GM23338 (cell line): ENCODE measurements around the gene CHKB.

ENCODE experiments used
- EZH2 ChIP-seq: fragments of 200-600 bp; sonication (generic); IDR thresholded peaks from one replicate; pipeline ENCODE4 v1.8.0; 2017; ENCODE audit warnings: antibody characterized with exemption, mild to moderate bottlenecking, low read depth; ENCODE audit not compliant: unreplicated experiment
- EZH2phosphoT487 ChIP-seq: fragments of 200-600 bp; sonication (generic); IDR thresholded peaks from one replicate; pipeline ENCODE4 v1.8.1; 2018; ENCODE audit warnings: antibody characterized with exemption; ENCODE audit not compliant: unreplicated experiment
- NANOG ChIP-seq: IDR thresholded peaks from 2 replicates; pipeline ENCODE4 v1.6.1; 2016; ENCODE audit warnings: antibody characterized with exemption, borderline replicate concordance
- POLR2AphosphoS5 ChIP-seq: IDR thresholded peaks from 2 replicates; pipeline ENCODE4 v1.6.1; 2016; ENCODE audit warnings: antibody characterized with exemption, low read depth
- ZNF114 ChIP-seq: fragments of 250-450 bp; sonication (Bioruptor Pico); IDR thresholded peaks from 2 replicates; pipeline ENCODE4 v1.5.0; 2020; ENCODE audit warnings: mild to moderate bottlenecking, moderate library complexity
- TF ChIP-seq, protein P1 (sequence below), 2 experiments: fragments of 200-600 bp in 1 of 2; sonication (generic) in 1 of 2; conservative IDR thresholded peaks; 2 replicates each; pipeline versions ENCODE4 v1.5.1 to v1.6.1; 2016 to 2017; ENCODE audit warnings: antibody characterized with exemption in 2 of 2, low read depth in 2 of 2, mild to moderate bottlenecking in 2 of 2, moderate library complexity in 1 of 2
- TF ChIP-seq, protein P2 (sequence below): IDR thresholded peaks from one replicate; pipeline ENCODE4 v1.6.1; 2018; ENCODE audit warnings: antibody characterized with exemption; ENCODE audit not compliant: unreplicated experiment
- TF ChIP-seq, protein P3 (sequence below): IDR thresholded peaks from 2 replicates; pipeline ENCODE4 v1.6.1; 2016; ENCODE audit warnings: antibody characterized with exemption

DNA sequence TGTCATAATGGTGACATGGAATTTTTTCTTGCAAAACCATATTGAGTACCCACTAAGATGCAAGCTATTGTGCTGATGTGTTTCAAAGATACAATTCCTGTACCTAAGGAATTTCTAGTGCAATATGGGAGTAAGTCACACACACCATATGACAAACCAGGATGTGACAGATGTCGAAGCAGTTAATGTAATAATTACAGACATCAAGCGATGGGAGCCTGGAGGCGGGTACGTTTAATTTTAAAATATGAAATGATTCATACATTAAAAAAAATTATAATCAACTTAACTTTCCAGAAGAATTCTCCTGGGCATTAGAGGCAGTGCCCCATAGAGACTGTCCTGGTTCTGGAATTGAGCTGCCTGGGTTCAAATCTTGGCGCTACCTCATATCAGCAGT is 25.9 kb downstream of the CHKB start:
- TF ChIP-seq, protein P1, sequence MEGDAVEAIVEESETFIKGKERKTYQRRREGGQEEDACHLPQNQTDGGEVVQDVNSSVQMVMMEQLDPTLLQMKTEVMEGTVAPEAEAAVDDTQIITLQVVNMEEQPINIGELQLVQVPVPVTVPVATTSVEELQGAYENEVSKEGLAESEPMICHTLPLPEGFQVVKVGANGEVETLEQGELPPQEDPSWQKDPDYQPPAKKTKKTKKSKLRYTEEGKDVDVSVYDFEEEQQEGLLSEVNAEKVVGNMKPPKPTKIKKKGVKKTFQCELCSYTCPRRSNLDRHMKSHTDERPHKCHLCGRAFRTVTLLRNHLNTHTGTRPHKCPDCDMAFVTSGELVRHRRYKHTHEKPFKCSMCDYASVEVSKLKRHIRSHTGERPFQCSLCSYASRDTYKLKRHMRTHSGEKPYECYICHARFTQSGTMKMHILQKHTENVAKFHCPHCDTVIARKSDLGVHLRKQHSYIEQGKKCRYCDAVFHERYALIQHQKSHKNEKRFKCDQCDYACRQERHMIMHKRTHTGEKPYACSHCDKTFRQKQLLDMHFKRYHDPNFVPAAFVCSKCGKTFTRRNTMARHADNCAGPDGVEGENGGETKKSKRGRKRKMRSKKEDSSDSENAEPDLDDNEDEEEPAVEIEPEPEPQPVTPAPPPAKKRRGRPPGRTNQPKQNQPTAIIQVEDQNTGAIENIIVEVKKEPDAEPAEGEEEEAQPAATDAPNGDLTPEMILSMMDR (conservative IDR thresholded peaks at IDR 0.05; ENCODE audit: low read depth in 2 of 2): no peak
- TF ChIP-seq, protein P2, sequence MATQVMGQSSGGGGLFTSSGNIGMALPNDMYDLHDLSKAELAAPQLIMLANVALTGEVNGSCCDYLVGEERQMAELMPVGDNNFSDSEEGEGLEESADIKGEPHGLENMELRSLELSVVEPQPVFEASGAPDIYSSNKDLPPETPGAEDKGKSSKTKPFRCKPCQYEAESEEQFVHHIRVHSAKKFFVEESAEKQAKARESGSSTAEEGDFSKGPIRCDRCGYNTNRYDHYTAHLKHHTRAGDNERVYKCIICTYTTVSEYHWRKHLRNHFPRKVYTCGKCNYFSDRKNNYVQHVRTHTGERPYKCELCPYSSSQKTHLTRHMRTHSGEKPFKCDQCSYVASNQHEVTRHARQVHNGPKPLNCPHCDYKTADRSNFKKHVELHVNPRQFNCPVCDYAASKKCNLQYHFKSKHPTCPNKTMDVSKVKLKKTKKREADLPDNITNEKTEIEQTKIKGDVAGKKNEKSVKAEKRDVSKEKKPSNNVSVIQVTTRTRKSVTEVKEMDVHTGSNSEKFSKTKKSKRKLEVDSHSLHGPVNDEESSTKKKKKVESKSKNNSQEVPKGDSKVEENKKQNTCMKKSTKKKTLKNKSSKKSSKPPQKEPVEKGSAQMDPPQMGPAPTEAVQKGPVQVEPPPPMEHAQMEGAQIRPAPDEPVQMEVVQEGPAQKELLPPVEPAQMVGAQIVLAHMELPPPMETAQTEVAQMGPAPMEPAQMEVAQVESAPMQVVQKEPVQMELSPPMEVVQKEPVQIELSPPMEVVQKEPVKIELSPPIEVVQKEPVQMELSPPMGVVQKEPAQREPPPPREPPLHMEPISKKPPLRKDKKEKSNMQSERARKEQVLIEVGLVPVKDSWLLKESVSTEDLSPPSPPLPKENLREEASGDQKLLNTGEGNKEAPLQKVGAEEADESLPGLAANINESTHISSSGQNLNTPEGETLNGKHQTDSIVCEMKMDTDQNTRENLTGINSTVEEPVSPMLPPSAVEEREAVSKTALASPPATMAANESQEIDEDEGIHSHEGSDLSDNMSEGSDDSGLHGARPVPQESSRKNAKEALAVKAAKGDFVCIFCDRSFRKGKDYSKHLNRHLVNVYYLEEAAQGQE: no peak
- TF ChIP-seq NANOG: no peak
- TF ChIP-seq POLR2AphosphoS5: no peak
- TF ChIP-seq EZH2phosphoT487: no peak
- no peak for TF ChIP-seq EZH2
- TF ChIP-seq, protein P3, sequence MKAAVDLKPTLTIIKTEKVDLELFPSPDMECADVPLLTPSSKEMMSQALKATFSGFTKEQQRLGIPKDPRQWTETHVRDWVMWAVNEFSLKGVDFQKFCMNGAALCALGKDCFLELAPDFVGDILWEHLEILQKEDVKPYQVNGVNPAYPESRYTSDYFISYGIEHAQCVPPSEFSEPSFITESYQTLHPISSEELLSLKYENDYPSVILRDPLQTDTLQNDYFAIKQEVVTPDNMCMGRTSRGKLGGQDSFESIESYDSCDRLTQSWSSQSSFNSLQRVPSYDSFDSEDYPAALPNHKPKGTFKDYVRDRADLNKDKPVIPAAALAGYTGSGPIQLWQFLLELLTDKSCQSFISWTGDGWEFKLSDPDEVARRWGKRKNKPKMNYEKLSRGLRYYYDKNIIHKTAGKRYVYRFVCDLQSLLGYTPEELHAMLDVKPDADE: no peak
- no peak for TF ChIP-seq ZNF114
